Panc1 (cell line): Measurements from ENCODE around the gene ALG1. TPM values are rescaled to one million over a fixed set of nuclear protein-coding genes. Genes with fewer than 3 reads are reported as not detected.

Experiments
- ATAC-seq: fragments of 200-7000 bp; cut with Tn5 transposase; 2 replicates; pipeline ENCODE4 v1.9.1; 2020; ENCODE audit warnings: mild to moderate bottlenecking, moderate library complexity
- BruUV-seq: library from RNA; stranded (reverse); fragments of 400-500 nt; replicated peaks from 2 replicates; lab custom pipeline; 2021; lab: Mats Ljungman, UMichigan
- CTCF ChIA-PET: fragments of 300-600 bp; sonication (Branson Sonifier 250); formaldehyde crosslinking; loops from one replicate; lab custom pipeline; 2022; ENCODE audit warnings: antibody characterized with exemption; lab: Charles Lee
- POLR2A ChIA-PET: fragments of 300-600 bp; sonication (Branson Sonifier 250); formaldehyde crosslinking; loops from one replicate; lab custom pipeline; 2022; ENCODE audit warnings: antibody characterized with exemption; lab: Charles Lee
- DNase-seq: peaks from one replicate; pipeline ENCODE4 v3.0.0-alpha.2; 2010; ENCODE audit warnings: low read depth, low spot score
- H3K27ac ChIP-seq: 2 replicates; pipeline ENCODE4 v1.5.1; 2011; ENCODE audit warnings: mild to moderate bottlenecking, low read length, inconsistent platforms
- H3K27me3 ChIP-seq: fragments of 200-500 bp; sonication (Bioruptor generic); 2 replicates; pipeline ENCODE4 v1.6.0; 2014; ENCODE audit warnings: low read length, inconsistent platforms; ENCODE audit not compliant: control insufficient read depth, insufficient read depth
- H3K36me3 ChIP-seq: fragments of 200-500 bp; sonication (Bioruptor generic); 2 replicates; pipeline ENCODE4 v1.5.1; 2014; ENCODE audit warnings: inconsistent platforms, mild to moderate bottlenecking, low read length, moderate library complexity; ENCODE audit not compliant: control insufficient read depth, insufficient read depth
- H3K4me1 ChIP-seq: 2 replicates; pipeline ENCODE4 v1.5.1; 2011; ENCODE audit warnings: inconsistent platforms, mild to moderate bottlenecking, low read length, moderate library complexity; ENCODE audit not compliant: control insufficient read depth, insufficient read depth
- H3K4me3 ChIP-seq, 2 experiments: 2 replicates each; pipeline ENCODE4 v1.5.1; 2011 to 2012; ENCODE audit warnings: low read depth in 2 of 2, low read length in 2 of 2, mild to moderate bottlenecking in 2 of 2, inconsistent platforms in 1 of 2, moderate library complexity in 1 of 2
- H3K9me3 ChIP-seq: fragments of 200-500 bp; sonication (Bioruptor generic); 2 replicates; pipeline ENCODE4 v1.5.1; 2014; ENCODE audit warnings: low read depth, mild to moderate bottlenecking, inconsistent platforms, low read length, moderate library complexity; ENCODE audit not compliant: control insufficient read depth, insufficient read depth
- POLR2AphosphoS5 ChIP-seq: IDR thresholded peaks from 2 replicates; pipeline ENCODE4 v1.6.1; 2012; ENCODE audit warnings: mild to moderate bottlenecking, low read depth, low read length, moderate library complexity
- SIN3A ChIP-seq: IDR thresholded peaks from 2 replicates; pipeline ENCODE4 v1.6.1; 2012; ENCODE audit warnings: low read depth, mild to moderate bottlenecking, low read length, moderate library complexity, borderline replicate concordance; ENCODE audit not compliant: insufficient read depth
- TCF7L2 ChIP-seq: IDR thresholded peaks from 2 replicates; pipeline ENCODE4 v1.6.1; 2011; ENCODE audit warnings: mild to moderate bottlenecking, low read depth, low read length, inconsistent platforms
- in situ Hi-C: cut with HindIII; loops from 2 replicates; pipeline ENCODE4 v1.10.0; 2016; ENCODE audit warnings: low sequenced_read_pairs, low pct_unique_long_range_greater_than_20kb
- intact Hi-C: fragments of 100-400 bp; cut with micrococcal nuclease; formaldehyde crosslinking; loops from one replicate; pipeline ENCODE4 v1.10.0; 2022; ENCODE audit not compliant: unreplicated experiment
- total RNA-seq: library from RNA; stranded (reverse); gene quantifications from one replicate; pipeline ENCODE4 v1.2.1, GENCODE V29; 2021; ENCODE audit not compliant: unreplicated experiment
- TF ChIP-seq, protein P1 (sequence below): fragments of 450-650 bp; IDR thresholded peaks from 2 replicates; pipeline ENCODE4 v1.5.1; 2017; ENCODE audit warnings: mild to moderate bottlenecking
- TF ChIP-seq, protein P2 (sequence below), 2 experiments: IDR thresholded peaks; 2 replicates each; pipeline ENCODE4 v1.6.1; 2011 to 2012; ENCODE audit warnings: low read depth in 2 of 2, control low read depth in 1 of 2, low read length in 1 of 2, mild to moderate bottlenecking in 1 of 2, moderate library complexity in 1 of 2; ENCODE audit not compliant: insufficient read depth in 1 of 2

Gene ALG1
- total RNA-seq, 1 experiment from 2014 or later = 46.6 TPM

DNA sequence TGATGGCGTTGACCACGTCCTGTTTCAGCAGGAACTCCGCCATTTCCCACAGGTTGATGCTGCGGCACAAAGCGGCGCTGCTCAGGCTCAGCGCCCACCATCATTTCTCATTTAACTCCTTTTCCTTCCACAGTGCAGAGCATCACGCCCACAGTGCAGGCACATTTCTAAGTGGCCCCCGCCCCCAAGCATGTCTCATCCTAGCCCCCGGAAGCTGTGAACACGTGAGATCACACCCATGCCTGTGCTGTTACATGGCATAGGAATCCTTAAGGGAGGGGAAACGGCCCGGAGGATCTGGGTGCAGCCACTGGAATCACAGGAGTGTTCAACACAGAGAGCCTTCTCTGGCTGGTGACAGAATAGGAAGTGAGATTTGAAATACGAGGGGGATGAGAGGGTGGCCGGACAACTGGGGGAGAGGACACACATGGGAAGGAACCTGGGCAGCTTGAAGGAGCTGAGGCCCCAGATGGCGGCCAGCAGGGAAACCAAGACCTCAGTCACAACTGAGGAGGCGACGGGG is 42.6 kb upstream of the ALG1 start:
- CTCF ChIA-PET = no interaction called here
- Histone ChIP-seq H3K4me3 (no peak overlapping the region), H3K4me1 (peaks cover 9% of the 10 kb centered on the region), H3K27me3 (no peaks in the 10 kb centered on the region), H3K27ac (no peak overlapping the region), H3K36me3 (no peaks in the 10 kb centered on the region), H3K9me3 (no peaks in the 10 kb centered on the region)
- intact Hi-C loops = no loop called here
- DNase-seq (no peak), ATAC-seq (no peak)
- TF ChIP-seq POLR2AphosphoS5 (no peak), SIN3A (no peak), TCF7L2 (no peak)
- TF ChIP-seq, protein P1, sequence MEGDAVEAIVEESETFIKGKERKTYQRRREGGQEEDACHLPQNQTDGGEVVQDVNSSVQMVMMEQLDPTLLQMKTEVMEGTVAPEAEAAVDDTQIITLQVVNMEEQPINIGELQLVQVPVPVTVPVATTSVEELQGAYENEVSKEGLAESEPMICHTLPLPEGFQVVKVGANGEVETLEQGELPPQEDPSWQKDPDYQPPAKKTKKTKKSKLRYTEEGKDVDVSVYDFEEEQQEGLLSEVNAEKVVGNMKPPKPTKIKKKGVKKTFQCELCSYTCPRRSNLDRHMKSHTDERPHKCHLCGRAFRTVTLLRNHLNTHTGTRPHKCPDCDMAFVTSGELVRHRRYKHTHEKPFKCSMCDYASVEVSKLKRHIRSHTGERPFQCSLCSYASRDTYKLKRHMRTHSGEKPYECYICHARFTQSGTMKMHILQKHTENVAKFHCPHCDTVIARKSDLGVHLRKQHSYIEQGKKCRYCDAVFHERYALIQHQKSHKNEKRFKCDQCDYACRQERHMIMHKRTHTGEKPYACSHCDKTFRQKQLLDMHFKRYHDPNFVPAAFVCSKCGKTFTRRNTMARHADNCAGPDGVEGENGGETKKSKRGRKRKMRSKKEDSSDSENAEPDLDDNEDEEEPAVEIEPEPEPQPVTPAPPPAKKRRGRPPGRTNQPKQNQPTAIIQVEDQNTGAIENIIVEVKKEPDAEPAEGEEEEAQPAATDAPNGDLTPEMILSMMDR = no peak
- TF ChIP-seq, protein P2, sequence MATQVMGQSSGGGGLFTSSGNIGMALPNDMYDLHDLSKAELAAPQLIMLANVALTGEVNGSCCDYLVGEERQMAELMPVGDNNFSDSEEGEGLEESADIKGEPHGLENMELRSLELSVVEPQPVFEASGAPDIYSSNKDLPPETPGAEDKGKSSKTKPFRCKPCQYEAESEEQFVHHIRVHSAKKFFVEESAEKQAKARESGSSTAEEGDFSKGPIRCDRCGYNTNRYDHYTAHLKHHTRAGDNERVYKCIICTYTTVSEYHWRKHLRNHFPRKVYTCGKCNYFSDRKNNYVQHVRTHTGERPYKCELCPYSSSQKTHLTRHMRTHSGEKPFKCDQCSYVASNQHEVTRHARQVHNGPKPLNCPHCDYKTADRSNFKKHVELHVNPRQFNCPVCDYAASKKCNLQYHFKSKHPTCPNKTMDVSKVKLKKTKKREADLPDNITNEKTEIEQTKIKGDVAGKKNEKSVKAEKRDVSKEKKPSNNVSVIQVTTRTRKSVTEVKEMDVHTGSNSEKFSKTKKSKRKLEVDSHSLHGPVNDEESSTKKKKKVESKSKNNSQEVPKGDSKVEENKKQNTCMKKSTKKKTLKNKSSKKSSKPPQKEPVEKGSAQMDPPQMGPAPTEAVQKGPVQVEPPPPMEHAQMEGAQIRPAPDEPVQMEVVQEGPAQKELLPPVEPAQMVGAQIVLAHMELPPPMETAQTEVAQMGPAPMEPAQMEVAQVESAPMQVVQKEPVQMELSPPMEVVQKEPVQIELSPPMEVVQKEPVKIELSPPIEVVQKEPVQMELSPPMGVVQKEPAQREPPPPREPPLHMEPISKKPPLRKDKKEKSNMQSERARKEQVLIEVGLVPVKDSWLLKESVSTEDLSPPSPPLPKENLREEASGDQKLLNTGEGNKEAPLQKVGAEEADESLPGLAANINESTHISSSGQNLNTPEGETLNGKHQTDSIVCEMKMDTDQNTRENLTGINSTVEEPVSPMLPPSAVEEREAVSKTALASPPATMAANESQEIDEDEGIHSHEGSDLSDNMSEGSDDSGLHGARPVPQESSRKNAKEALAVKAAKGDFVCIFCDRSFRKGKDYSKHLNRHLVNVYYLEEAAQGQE (IDR thresholded peaks at IDR 0.05; ENCODE audit: insufficient read depth in 1 of 2, low read depth in 2 of 2, low read length in 1 of 2) = no peak
- no TSS peak for BruUV-seq
- in situ Hi-C loops = no loop called here
- POLR2A ChIA-PET = no interaction called here

DNA sequence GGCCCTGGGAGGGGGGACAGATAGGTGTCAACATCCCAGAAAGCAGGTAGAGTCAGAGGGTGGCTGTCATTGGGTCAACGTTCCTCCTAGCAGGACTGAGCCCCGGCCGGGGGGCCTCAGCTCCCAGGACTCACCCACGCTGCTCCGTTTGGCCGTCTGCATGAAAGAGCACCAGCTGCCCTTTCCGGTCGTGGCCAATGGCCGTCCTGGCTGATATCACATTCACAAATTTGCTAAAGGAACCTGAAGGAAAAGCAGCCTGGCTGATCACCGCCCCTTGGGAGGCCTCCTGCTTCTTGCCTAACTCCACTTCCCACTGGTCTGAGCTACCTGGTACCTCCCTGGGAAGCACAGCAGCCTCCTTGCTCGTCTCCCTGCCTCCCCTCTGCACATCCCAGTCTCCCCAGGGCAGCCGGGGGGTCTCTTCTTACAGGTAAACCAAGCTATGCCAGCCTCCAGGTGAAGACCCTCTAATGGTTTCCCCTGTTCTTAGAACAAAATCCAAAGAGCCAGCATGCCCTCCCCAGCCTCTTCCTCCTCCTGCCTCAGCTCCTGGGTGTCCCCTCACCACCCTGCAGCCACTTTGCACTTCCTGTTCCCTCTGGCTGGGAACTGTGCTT is 41.3 kb upstream of the ALG1 start:
- Histone ChIP-seq H3K9me3 (no peaks in the 10 kb centered on the region), H3K27ac (no peak overlapping the region), H3K27me3 (no peaks in the 10 kb centered on the region), H3K4me3 (no peak overlapping the region), H3K4me1 (peaks cover 11% of the 10 kb centered on the region), H3K36me3 (no peaks in the 10 kb centered on the region)
- TSS peak; percentile 58 for BruUV-seq
- POLR2A ChIA-PET = no interaction called here
- no peak for DNase-seq
- no peak for ATAC-seq
- intact Hi-C loops (no loop called here), in situ Hi-C loops (no loop called here)
- CTCF ChIA-PET = interaction anchor here (0.7 kb wide), 2 partner anchors 52 to 334 kb away, joined by 3 to 4 read pairs; no protein-coding TSS in a partner anchor
- TF ChIP-seq TCF7L2 (no peak), SIN3A (no peak), POLR2AphosphoS5 (no peak)
- TF ChIP-seq, protein P2 (IDR thresholded peaks at IDR 0.05; ENCODE audit: insufficient read depth in 1 of 2, low read depth in 2 of 2, low read length in 1 of 2) = no peak
- TF ChIP-seq, protein P1 = no peak
